ACHN (cell line): Measurements from ENCODE around the gene GLT1D1.

ENCODE experiments used
- DNase-seq: peaks from one replicate; pipeline ENCODE4 v3.0.0-alpha.2; 2015
- in situ Hi-C: cut with HindIII; loops from 2 replicates; pipeline ENCODE4 v1.10.0; 2017; ENCODE audit warnings: low sequenced_read_pairs, low pct_ligation_motif_present, low pct_unique_long_range_greater_than_20kb

The GLT1D1 gene

DNA sequence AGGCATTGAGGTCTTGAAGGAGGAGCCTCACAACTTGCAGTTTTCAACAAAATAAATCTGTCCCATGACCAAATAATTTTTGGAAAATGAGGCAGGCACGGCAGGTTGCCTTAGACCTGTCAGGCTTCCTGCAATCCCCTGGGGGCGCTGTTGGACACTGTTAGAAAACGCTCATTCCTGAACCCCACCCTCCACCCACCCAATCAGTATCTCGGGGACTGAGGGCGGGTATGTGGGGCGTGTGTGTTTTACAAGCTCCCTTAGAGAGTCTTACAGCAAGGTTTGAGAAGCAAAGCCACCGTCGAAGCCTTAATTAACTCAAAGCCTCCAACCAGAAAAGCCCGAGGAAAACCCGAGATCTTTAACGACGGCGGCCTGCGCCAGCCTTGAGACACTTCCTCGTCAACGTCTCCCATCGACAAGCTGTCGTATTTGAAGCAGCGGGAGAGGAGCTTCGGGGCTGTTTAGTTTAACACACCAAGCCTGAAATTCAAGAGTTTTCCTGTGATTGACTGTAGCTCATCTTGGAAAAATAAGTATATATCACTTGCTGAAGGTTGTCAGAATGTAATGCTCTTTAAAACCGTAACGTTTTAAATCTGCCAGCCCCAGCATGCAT is 123.0 kb downstream of the GLT1D1 start:
- in situ Hi-C loops = no loop called here
- no peak for DNase-seq

DNA sequence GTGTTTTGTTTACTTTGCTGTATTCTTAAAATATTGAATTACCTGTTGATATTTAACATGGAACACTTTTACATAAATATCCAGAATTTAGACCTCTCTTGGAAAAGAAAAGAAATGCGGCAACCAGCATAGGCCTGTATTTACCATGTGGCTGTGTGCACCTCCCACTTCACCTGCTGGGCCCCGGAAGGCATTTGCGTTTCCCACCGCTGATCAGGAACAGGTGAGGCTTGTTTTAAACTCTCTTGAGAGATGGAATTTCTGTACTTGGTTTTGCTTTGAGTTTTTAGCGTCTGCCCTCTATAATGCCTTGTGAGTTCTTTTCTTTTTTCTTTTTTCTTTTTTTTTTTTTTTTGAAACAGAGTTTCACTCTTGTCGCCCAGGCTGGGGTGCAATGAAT is 124.2 kb downstream of the GLT1D1 start:
- no peak for DNase-seq
- in situ Hi-C loops = no loop called here

DNA sequence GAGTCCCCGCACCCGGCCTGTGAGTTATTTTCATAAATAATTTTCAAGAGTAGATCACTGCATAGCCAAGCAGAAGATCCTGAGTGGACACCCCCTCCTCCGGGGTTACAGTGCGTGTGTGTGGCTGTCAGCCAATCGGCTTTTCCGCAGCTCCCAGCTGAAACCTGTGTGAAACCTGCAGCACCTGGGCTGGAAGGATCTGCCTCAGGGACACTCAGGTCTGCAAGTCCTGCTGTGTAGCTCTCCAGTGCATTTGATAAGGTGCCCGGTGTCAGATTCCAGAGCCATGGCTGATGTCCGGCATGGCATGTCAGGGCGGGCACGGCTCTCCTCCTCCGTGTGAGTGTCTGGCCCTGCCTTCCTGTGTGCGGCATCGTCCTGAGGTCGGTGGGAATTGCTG is 124.8 kb downstream of the GLT1D1 start:
- DNase-seq = no peak

DNA sequence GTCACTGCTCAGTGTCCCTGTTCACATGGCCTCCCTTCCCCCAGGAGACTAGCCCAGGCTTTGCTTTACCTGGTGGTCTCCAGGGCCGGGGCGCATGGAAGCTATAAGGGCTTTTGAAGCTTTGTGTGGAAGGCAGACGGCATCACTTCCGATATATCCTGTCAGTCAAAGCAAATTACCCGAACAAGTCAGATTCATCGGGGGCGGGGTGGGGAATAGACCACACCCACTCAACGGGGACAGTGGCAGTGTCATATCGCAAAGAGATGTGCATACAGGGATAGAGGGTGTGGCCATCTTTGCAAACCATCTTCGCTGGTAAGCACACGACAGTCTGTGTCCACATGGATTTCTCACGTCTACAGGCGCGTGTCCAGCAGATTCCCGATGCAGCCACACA is 127.3 kb downstream of the GLT1D1 start:
- DNase-seq = no peak
- in situ Hi-C loops = no loop called here

More for the DNA sequence above, 124.8 kb downstream of the GLT1D1 start:
- in situ Hi-C loops = no loop called here

DNA sequence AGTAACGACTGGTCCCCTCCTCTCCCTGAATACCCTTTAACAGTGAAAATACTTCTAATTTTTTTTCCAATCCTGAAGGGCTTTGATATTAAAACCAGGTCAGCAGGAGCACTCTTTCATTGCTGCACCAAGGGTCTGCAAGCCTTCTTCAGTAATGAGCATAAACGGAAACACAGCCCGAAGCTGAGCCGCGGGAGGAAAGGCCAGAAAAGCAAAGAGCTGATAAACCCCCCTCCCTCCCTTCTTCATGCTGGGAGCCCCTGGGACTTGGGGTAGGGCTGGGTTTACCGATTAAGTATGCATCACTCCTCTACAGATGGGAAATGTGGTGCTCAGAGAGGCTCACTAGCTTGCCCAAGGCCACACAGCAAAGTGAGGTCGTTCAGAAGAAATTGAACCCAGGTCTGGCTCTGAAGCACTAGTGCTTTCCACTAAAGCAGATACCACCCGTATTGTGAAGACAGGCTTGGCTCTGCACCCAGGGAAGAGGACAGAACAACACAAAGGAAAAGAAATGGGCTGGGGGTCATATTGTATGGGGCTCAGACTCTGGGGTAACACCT is 128.8 kb downstream of the GLT1D1 start:
- no peak for DNase-seq
- in situ Hi-C loops = no loop called here

DNA sequence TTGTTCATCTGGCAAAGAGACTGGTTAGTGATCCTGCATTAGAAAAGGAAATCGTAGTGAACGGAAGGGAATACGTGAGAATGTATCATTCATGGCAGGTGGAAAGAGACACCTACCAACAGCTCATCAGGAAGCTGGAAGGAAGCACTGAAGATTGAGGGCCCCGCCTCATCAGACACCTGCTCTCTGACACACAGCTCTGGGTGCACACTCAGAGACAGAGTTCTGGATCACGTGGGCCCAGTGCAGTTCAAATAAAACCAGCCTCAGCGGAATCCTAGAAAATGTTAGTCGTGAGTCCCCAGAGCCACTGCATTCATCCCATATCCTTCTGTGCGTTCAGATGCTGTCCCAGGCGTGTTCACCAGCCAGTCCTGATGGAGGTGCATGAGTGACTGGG is 129.7 kb downstream of the GLT1D1 start:
- in situ Hi-C loops = no loop called here
- no peak for DNase-seq

DNA sequence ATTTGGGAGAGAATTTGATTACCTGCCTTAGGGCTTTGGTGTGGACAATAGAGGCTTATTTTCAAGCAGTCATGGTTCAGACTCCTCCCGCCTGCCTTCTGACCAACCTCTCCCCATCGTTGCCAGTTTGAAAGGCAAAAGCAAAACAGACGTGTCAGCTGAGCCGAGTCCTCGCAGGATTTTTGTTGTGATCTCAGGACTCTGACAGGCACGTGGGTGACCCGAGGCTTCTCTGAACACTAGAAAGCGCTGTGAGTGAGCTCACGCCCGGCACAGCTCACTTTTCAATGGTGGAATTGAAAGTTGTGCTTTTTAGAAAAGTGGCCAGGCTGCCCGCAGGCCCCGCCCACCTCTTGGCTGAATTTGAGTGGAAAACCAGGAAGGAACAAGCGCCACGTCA is 130.1 kb downstream of the GLT1D1 start:
- in situ Hi-C loops = no loop called here
- no peak for DNase-seq

DNA sequence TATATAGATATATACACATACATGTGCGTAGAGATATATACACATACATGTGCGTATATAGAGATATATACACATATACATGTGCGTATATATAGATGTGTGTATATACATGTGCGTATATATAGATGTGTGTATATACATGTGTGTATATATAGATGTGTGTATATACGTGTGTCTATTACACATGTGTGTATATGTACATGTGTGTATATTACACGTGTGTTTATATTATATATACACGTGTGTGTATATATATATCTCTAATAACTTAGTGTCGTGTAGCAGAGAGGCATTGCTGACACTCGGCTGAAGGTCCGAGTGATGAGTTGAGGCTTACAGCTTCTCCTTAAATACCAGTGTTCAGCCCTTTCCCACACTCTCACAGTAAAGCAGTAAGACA is 133.7 kb downstream of the GLT1D1 start:
- in situ Hi-C loops = no loop called here
- DNase-seq = no peak

DNA sequence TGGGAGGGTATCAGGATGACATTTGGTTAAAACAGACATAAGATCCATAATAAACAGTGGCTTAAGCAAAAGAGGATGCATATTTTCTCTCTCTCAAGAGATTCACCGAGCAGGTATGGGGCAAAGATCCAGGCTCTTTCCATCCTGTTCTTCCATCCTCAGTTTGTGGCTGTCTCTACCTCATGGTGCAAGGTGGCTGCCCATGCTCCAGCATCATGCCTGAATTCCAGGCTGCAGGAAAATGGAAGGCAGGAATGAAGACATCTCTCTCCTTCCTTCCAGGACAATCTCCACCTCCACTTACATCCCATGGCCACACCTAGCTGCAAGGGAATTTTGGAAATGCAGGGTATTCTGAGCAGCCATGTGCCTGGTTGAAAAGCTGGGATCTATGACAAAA is 136.0 kb downstream of the GLT1D1 start:
- in situ Hi-C loops = no loop called here
- no peak for DNase-seq

DNA sequence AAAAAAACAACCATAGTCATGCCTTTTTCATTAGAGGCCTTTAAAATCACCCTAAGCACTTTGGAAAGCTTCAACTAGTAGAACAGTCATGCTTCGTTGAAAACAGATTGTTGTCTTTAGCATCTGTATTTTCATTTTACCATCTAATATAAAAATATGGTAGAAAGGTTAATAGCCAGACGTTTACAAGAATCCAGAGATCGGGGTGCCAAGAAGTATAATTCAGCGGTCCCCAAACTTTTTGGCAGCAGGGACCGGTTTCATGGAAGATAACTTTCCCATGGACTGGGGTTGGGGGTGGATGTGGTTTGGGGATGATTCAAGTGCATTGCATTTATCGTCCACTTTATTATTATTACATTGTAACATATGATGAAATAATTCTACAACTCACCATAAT is 138.4 kb downstream of the GLT1D1 start:
- no peak for DNase-seq
- in situ Hi-C loops = no loop called here

DNA sequence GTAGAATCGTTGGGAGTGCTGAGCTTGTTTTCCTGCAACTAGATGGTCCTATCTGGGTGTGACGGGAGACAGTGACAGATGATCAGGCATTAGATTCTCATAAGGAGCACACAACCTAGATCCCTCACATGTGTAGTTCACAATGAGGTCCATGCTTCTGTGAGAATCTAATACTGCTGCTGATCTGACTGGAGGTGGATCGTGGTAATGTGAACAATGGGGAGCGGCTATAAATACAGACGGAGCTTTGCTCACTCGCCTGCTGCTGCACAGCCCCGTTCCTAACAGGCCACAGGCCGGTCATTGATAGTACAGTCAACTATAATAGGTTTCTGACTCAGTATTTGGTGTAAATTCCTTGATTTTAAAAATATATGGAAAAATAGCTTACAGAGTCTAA is 138.8 kb downstream of the GLT1D1 start:
- in situ Hi-C loops = no loop called here
- no peak for DNase-seq

DNA sequence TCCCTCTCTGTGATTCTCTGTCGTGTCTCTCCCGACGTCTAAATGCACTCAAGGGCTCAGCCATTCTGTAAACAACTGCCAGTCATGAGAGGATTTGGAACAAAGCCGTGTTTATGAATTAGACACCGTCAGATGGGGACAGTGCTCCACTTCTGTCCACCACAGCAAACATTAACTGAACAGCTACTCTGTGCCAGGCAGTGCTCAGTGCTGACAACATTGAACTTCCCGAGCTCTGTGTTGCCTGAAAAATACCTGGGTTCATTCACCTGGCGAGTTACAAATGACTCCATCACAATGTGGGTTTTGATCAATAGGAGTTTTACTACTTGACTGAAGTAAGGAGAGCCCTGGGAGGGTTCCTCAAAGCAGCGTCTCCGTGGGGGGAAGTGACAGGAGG is 139.3 kb downstream of the GLT1D1 start:
- DNase-seq = no peak
- in situ Hi-C loops = no loop called here

DNA sequence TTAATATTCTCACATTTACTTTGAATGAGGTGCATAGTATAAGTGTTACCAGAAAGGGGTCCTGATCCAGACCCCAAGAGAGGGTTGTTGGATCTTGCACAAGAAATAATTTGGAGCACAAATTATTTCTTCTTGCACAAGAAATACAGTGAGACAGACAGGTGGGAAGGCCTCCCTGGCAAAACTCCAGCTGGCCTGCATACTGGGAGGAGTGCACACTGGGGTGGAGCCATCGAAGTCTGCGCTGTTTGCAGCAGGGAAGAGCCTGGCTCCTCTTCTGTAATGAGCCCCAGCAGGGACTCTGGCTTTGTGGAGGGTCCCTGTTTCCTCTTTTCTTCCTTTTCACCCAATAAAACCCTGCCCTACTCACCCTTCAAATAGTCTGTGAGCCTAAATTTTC is 141.6 kb downstream of the GLT1D1 start:
- in situ Hi-C loops = no loop called here
- no peak for DNase-seq

DNA sequence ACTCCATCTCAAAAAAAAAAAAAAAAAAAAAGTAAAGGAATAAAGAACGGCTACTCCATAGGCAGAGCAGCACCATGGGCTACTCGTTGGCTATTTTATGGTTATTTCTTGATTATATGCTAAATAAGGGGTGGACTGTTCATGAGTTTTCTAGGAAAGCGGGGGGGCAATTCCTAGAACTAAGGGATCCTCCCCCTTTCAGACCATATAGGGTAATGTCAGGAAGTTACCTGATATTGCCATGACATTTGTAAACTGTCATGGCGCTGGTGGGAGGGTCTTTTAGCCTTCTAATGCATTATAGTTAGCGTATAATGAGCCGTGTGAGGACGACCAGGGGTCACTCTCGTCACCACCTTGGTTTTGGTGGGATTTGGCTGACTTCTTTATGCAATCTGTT is 142.3 kb downstream of the GLT1D1 start:
- in situ Hi-C loops = no loop called here
- no peak for DNase-seq

DNA sequence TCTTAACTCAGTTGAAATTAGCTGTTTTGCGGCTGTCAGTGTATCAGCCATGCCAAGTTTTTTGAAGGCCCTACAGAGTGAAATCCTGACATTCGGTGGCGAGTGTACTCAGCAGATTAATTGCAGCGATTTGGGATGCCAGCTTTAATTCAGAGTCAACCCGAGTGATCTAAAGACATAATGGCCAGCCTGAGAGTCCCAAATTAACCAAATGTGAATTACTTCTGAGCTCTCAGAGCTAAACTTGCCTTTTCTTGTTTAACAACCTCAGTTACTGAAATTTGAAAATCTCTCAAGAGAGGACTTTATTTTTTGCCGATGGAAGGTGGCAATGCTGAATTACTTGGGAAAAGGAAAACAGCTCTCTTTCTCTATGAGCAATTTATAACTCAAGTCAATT is 148.5 kb downstream of the GLT1D1 start:
- in situ Hi-C loops = no loop called here
- DNase-seq = no peak

DNA sequence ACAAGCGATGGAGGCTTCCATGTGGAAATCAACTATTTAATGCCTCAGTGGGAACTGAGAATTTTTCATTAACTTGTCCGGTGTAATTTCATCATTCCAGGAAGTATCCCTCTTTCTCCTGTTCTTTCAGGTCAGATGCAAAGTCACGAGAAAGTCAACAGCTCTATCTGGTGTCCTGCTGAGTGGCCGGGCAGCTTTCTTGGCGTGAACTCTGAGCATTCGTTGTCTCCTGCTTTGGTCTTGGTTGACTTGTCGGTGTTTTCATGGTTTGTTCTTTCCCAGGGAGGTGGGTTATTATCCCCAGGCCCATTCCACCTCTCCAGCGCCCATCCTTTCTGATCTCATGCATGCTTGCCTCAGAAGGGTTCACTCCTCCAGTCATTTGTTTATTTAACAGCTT is 149.1 kb downstream of the GLT1D1 start:
- in situ Hi-C loops = no loop called here
- no peak for DNase-seq

DNA sequence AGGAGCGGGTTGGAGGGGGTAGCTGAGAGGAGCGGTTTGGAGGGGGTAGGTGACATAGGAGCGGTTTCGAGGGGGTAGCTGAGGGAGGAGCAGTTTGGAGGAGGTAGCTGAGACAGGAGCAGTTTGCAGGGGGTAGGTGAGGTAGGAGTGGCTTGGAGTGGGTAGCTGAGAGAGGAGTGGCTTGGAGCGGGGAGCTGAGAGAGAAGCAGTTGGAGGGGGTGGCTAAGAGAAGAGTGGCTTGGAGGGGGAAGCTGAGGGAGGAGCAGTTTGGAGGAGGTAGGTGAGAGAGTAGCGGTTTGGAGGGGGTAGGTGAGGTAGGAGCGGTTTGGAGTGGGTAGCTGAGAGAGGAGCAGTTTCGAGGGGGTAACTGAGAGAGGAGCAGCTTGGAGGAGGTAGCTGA is 152.1 kb downstream of the GLT1D1 start:
- DNase-seq = no peak
- in situ Hi-C loops = no loop called here

DNA sequence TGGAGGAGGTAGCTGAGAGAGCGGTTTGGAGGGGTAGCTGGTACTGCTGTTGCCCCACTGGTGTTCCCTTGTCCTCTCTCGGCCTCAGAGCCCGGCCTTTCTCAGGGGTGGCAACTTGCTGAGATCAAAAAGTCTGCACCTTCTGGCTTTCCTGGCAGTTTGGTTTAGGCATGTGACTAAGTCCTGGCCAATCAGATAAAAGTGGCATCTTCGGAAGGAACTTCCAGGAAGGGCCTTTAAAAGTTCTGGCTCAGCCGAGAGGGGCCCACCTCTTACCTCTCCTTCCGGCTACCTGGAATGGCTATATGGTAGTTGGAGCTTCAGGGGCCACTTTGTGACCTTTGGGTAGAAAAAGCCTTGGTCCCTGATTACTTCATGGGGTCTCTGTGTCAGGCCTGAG is 152.6 kb downstream of the GLT1D1 start:
- DNase-seq = no peak
- in situ Hi-C loops = no loop called here

DNA sequence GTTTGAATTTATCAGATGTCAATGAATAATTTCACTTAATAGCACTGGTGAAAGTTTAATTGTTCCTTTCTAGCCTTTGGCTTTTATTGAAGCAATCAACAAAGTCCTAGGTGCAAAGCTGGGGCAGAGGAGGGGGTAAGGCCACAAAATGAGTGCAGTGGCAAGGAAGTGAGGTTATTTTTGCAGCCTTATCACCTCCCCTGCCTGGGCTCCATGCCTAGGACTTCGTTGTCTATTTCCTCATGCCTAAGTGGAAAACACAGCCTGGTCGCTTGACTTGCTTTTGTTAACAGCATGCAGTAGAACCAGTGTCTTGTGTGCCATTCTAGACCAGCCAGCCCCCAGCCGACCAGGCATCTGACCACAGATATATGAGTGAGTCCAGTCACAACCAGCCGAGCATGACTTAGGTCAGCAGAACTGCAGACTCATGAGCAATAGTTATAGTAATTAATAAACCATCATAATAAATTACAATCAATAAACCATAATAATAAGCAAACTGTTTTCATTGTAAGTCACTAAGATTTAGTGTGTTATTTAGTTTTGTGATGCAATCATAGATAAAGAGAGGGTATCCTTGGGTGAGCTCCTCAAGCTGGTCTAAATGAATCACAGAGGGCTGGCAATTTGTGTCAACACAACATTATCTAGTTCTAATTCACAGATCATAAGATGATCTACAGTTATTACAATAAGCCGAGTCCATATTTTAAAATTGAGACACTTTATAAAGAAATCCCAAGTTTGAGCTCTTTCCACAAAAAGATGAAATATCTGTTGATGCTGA is 156.8 kb downstream of the GLT1D1 start:
- DNase-seq = no peak
- in situ Hi-C loops = no loop called here

DNA sequence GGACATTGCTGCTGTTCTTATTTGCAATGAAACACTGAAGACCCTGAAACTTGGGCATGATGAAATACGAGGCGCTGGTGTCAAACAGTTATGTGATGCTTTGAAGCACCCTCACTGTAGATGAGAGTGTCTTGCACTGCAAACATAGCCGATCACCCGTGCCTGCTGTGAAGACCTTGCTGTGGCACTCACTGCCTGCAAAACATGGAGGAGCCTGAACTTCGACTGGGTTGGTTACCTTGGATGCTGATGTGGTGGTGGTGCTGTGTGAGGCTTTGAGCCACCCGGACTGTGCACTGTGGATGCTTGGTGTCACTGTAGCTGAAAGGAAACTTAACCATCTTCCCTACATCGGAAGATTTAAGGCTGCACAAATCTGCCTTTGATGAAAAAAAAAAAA is 162.9 kb downstream of the GLT1D1 start:
- DNase-seq = no peak
- in situ Hi-C loops = no loop called here
